Fibroblast of villous mesenchyme (primary cell): ENCODE data around the gene PPP1R14C. TPM values are rescaled to one million over a fixed set of nuclear protein-coding genes. Genes with fewer than 3 reads are reported as not detected.

Source experiments
- DNase-seq: peaks from one replicate; pipeline ENCODE4 v3.0.0-alpha.2; 2010; ENCODE audit warnings: low read depth
- H3K4me3 ChIP-seq: 2 replicates; pipeline ENCODE4 v1.5.1; 2011; ENCODE audit warnings: low read depth, mild to moderate bottlenecking, low read length
- total RNA-seq: library from RNA; depleted of rRNA; stranded (reverse); fragments of >200 nt; gene quantifications from 2 replicates; pipeline ENCODE4 v1.2.3, GENCODE V29; 2012
- TF ChIP-seq, protein P1 (sequence below): IDR thresholded peaks from 2 replicates; pipeline ENCODE4 v1.5.1; 2012; ENCODE audit warnings: low read depth, mild to moderate bottlenecking, low read length; ENCODE audit not compliant: insufficient read depth

The PPP1R14C gene
- total RNA-seq, 1 donor, result not detected

DNA sequence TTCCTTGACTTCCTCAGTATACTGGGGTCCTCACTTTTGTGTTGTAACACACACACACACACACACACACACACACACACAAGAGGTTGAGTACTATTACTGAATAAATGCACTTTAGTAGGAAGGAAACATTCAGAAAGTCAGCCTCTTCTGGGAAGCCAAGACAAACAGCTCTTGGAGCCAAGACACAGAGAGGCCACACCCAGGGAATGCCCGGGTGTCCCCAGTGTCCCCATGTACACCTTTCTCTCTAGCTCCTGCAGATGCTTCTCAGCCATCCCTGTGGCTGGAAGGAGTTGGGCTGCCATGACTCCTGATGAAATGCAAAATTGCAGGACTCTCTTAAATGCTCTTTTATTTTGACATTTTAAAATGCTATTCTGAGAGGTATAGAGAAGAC, 70.5 kb downstream of the PPP1R14C start:
- TF ChIP-seq, protein P1, sequence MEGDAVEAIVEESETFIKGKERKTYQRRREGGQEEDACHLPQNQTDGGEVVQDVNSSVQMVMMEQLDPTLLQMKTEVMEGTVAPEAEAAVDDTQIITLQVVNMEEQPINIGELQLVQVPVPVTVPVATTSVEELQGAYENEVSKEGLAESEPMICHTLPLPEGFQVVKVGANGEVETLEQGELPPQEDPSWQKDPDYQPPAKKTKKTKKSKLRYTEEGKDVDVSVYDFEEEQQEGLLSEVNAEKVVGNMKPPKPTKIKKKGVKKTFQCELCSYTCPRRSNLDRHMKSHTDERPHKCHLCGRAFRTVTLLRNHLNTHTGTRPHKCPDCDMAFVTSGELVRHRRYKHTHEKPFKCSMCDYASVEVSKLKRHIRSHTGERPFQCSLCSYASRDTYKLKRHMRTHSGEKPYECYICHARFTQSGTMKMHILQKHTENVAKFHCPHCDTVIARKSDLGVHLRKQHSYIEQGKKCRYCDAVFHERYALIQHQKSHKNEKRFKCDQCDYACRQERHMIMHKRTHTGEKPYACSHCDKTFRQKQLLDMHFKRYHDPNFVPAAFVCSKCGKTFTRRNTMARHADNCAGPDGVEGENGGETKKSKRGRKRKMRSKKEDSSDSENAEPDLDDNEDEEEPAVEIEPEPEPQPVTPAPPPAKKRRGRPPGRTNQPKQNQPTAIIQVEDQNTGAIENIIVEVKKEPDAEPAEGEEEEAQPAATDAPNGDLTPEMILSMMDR, result no peak
- H3K4me3 ChIP-seq, result no peak overlapping the region
- DNase-seq, result no peak

DNA sequence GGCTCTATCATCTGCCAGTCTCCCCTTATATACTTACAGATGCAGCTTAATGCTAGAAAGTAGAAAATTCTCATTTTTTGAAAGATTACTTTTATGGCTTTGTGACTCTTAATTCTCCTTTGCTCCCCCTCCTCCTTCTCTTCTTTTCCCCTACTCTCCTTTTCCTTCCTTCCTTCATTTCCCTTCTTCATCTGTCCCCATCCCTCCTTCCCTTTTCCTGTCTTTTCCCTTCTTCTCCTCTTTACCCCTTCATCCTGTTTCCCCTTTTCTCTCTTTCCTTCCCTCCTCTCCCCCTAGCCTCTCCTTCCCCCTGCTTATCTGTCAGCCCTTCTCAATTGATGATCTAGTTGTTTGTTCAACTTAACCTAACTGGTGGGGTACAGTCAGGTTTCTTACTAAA, 71.5 kb downstream of the PPP1R14C start:
- TF ChIP-seq, protein P1, result no peak
- no peak for DNase-seq
- no peak overlapping the region for H3K4me3 ChIP-seq

DNA sequence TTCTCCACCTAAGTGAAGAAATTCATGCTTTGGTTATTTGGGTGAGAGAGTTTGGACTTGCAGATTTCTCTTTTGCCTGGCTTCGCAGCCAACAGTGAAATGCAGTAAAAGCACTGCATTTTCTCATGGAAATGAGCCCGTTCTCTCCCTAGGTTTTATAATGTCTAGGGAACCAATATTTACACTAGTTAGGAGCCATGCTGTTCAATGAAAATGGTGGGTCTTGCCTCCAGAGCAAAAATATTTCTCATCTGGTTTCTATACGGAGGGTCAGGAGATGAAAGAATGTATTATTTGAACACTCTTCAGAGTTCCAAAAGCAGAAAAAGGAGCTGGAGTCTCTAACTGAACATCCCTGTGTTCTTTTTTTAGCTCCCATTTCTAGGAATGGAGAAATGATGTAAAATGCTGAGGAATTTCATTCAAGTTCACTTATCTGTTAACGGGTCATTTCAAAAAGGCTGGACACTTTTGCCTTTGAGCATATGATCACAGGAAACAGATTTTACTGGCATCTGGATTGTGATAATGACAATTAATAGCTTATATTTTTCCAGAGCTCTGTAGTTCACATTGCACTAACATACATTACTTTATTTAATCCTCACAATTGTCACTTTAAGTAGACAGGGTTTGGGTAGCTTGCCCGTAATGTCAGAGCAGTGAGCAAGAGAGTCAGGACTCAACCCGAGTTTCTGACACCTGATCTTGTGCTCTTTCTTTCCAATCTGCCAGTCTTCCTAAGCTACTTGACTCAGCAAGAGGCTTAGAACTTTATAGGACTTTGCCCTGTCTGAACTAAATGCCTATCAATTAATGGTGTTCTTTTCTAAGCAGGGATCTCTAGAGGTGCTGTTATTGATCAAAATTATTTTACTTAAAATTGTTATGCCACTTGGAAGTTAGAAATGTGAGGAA, 78.0 kb downstream of the PPP1R14C start:
- TF ChIP-seq, protein P1, result no peak
- H3K4me3 ChIP-seq, result no peak overlapping the region
- DNase-seq, result no peak

DNA sequence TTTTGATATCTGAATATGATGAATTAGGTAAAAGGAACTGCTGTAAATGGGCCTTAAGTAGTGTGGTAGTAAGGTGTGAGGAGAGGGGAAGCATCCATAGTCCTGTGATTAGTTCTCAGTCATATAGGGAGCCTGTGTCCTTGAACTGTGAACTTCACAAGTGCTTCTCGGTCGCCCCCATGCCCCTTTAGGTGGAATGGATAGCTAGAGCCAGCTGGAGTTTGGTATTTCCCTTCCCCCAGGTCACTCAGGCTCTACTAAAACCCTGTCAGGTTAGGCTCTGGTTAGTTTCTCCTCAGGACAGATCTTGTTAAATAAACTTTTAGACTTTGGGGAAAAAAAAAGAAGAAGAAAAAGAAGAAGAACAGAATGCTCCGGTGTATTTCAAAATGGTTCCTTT, 82.0 kb downstream of the PPP1R14C start:
- TF ChIP-seq, protein P1, result no peak
- no peak overlapping the region for H3K4me3 ChIP-seq
- no peak for DNase-seq

DNA sequence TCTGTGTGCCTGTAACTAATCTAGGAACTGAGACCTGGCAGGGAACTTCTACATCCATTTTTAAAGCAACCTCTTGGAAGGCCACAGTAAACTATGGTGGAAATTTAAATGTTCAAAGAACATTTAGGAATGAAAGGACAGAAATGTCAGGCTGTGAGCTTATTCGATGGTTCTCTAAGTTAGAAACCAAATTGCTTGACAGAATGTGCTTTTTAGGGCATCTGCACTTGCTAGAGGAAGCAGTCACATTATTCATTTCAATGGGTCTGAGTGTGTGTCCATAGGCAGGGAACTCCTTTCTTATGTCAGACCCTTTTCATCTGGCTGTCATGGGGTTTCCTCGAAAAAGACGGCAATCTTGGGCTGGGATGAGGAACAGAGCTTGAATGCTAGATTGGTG, 84.4 kb downstream of the PPP1R14C start:
- DNase-seq, result no peak
- TF ChIP-seq, protein P1, result no peak
- H3K4me3 ChIP-seq, result no peak overlapping the region

DNA sequence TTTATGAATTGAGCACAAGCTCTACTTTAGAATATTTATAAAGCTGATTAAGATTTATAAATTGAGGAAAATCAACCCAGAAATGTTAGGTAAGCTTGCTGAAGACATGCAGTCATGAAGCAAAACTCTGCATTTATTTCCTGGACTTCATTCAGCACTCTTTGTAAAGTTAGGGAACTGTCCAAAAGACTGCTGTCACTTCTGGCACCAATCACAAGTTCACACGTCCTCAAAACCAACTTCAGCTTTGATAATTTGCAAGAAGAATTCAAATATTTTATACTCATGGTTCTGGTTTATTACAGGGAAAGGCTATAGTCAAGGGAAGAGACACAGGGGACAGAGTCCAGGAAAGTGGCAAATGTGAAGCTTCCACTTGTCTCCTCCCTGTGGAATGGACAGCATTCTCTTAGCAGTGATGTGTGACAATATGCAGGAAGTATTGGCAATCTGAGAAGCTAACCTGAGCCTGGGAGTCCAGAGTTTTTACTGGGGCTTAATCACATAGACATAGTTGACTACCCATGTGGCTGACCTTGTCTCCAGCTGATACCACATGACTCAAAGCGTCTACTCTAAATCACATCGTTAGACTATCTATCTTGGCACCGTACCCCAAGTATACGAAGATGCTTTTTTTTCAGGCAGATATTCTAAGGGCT, 85.4 kb downstream of the PPP1R14C start:
- no peak overlapping the region for H3K4me3 ChIP-seq
- TF ChIP-seq, protein P1, result no peak
- no peak for DNase-seq
